ENCODE results near the gene TBC1D12. TPM values are rescaled to one million over a fixed set of nuclear protein-coding genes. Genes with fewer than 3 reads are reported as not detected.

The TBC1D12 gene
- total RNA-seq, 4 donors from 2014 or later = 17.5 to 28.2 (median 18.7) TPM

GRCh38 chr10:94413361-94413760 lies 11.0 kb downstream of the TBC1D12 start:
- WGBS, 2 donors = 51 to 60% methylated on average over 1 of the region's 1 CpG
- no peaks in the 10 kb centered on the region for H3K9me3 ChIP-seq
- no peaks in the 10 kb centered on the region for H3K36me3 ChIP-seq
- no peaks in the 10 kb centered on the region for H3K27me3 ChIP-seq
- H3K4me1 ChIP-seq = peaks cover 0 to 4% of the 10 kb centered on the region in 2 donors
- H3K4me3 ChIP-seq (replicated peaks in 1 of 3) = no peak overlapping the region
- no peak overlapping the region for H3K27ac ChIP-seq
- TF ChIP-seq POLR2A (IDR thresholded peaks at IDR 0.05) (no peak), CTCF (IDR thresholded peaks at IDR 0.05) (no peak)
- intact Hi-C loops (cut with DNase I) = no loop called here
- no peak for DNase-seq

DNA sequence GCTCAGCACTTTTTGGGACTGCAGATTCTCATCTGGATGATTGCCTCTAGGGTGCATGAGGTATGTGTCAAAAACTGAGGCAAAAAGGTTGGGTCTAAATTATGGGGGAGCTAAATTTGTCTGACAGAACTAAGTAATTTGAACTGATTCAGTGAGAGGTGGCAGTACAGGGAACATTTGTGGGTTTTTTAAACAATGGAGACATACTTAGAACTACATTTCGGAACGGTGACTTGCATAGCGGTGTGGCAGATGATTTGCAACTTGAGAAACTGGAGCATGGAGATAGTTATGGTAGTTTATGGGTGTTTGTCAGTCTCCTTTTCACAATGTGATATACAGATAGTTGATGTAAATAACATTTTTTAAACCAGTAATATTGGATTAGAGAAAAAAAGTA lies 14.6 kb downstream of the TBC1D12 start:
- no peak overlapping the region for H3K27ac ChIP-seq
- peaks cover 0 to 4% of the 10 kb centered on the region in 2 donors for H3K4me1 ChIP-seq
- no peaks in the 10 kb centered on the region for H3K9me3 ChIP-seq
- H3K27me3 ChIP-seq = no peaks in the 10 kb centered on the region
- no peaks in the 10 kb centered on the region for H3K36me3 ChIP-seq
- TF ChIP-seq POLR2A (IDR thresholded peaks at IDR 0.05) (no peak), CTCF (IDR thresholded peaks at IDR 0.05) (no peak)
- intact Hi-C loops (cut with DNase I) = no loop called here
- WGBS, 2 donors = 92% methylated on average over 3 of the region's 3 CpGs
- no peak overlapping the region for H3K4me3 ChIP-seq (replicated peaks in 1 of 3)
- DNase-seq = no peak

- no peak for DNase-seq
- H3K27me3 ChIP-seq = no peaks in the 10 kb centered on the region
- intact Hi-C loops (cut with DNase I) = no loop called here
- no peaks in the 10 kb centered on the region for H3K9me3 ChIP-seq
- H3K4me1 ChIP-seq = peaks cover 0 to 4% of the 10 kb centered on the region in 2 donors
- 74 to 82% methylated on average over 1 of the region's 1 CpG for WGBS, 2 donors
- no peak for TF ChIP-seq POLR2A (IDR thresholded peaks at IDR 0.05)
- no peak for TF ChIP-seq CTCF (IDR thresholded peaks at IDR 0.05)
- H3K36me3 ChIP-seq = no peaks in the 10 kb centered on the region
- H3K4me3 ChIP-seq (replicated peaks in 1 of 3) = no peak overlapping the region
- no peak overlapping the region for H3K27ac ChIP-seq
These were observed 15.0 kb downstream of the TBC1D12 start for GRCh38 chr10:94417321-94417720.

DNA sequence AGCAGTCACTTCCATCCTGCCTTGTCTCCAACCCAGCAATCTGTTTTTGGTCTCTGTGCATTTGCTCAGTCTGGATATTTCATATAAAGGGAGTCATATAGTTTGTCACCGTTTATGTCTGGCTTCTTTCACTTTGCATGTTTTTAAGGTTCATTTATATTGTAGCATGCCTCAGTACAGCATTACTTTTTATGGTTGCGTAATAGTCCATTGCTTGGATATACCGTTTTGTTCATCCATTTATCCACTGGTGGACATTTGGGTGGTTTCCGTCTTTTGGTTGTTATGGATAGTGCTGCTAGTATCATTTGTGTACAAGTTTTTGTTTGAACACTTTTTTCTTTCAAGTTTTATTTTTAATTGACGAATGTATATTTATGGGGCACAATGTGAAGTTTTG lies 18.2 kb downstream of the TBC1D12 start:
- no peaks in the 10 kb centered on the region for H3K9me3 ChIP-seq
- H3K27me3 ChIP-seq = no peaks in the 10 kb centered on the region
- DNase-seq = no peak
- no peaks in the 10 kb centered on the region for H3K4me1 ChIP-seq
- H3K4me3 ChIP-seq (replicated peaks in 1 of 3) = no peak overlapping the region
- 95 to 96% methylated on average over 5 of the region's 5 CpGs for WGBS, 2 donors
- no peak overlapping the region for H3K27ac ChIP-seq
- intact Hi-C loops (cut with DNase I) = no loop called here
- TF ChIP-seq POLR2A (IDR thresholded peaks at IDR 0.05) (no peak), CTCF (IDR thresholded peaks at IDR 0.05) (no peak)
- no peaks in the 10 kb centered on the region for H3K36me3 ChIP-seq

GRCh38 chr10:94420998-94421528 lies 18.7 kb downstream of the TBC1D12 start:
- H3K4me1 ChIP-seq = no peaks in the 10 kb centered on the region
- 60 to 68% methylated on average over 1 of the region's 1 CpG for WGBS, 2 donors
- no peaks in the 10 kb centered on the region for H3K27me3 ChIP-seq
- no peak for TF ChIP-seq CTCF (IDR thresholded peaks at IDR 0.05)
- no peak for TF ChIP-seq POLR2A (IDR thresholded peaks at IDR 0.05)
- no peak overlapping the region for H3K4me3 ChIP-seq (replicated peaks in 1 of 3)
- no peaks in the 10 kb centered on the region for H3K9me3 ChIP-seq
- no peak for DNase-seq
- no peak overlapping the region for H3K27ac ChIP-seq
- intact Hi-C loops (cut with DNase I) = no loop called here
- H3K36me3 ChIP-seq = no peaks in the 10 kb centered on the region
